ENCODE data around the gene APOL5. TPM values are rescaled to one million over a fixed set of nuclear protein-coding genes. Genes with fewer than 3 reads are reported as not detected.
"Not testable (repeated sequence)": the region's sequence is repeated elsewhere in the genome, so short reads cannot be mapped to it uniquely, and the experiment has no call there.

APOL5 gene
- total RNA-seq: 1.6 TPM

DNA sequence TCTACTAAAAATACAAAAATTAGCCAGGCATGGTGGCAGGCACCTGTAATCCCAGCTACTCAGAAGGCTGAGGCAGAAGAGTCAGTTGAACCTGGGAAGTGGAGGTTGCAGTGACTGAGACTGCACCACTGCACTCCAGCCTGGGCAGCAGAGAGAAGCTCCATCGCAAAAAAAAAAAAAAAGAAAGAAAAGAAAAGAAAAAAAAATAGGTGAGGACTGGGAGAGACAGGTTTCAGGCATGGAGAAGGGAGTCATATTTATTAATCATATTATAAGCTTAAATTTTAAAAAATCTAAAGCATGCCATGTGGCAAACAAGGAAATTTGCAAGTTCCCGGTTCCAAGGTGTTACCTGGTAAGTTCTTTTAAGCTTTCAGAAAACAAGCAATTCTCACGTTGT is at the start of gene APOL5:
Gene APOL5 (plus strand): TSS at position 301 of the 400 bp plus-strand sequence. CDS start 0 bp downstream, at position 301.
- no peak within 1 kb of the TSS for H3K4me3 ChIP-seq (ENCODE audit: low read length in 3 of 3)
- H3K27ac ChIP-seq (ENCODE audit: low read depth, low read length): no peak within 1 kb of the TSS
- H3K27me3 ChIP-seq (ENCODE audit: control insufficient read depth in 3 of 3, insufficient read depth in 3 of 3, low read length in 3 of 3): no peaks in the 10 kb centered on the region
- H3K9me3 ChIP-seq (ENCODE audit: control insufficient read depth in 3 of 3, low read length in 3 of 3): peaks cover 0 to 3% (median 0%) of the 10 kb centered on the region in 3 donors
- no peaks in the 10 kb centered on the region for H3K36me3 ChIP-seq (ENCODE audit: control insufficient read depth in 3 of 3, insufficient read depth in 3 of 3, low read length in 3 of 3)
- H3K4me1 ChIP-seq (ENCODE audit: control insufficient read depth in 3 of 3, insufficient read depth in 3 of 3, low read length in 3 of 3): no peaks in the 10 kb centered on the region
- H3K9ac ChIP-seq (ENCODE audit: low read depth in 1 of 3, low read length in 3 of 3): no peak within 1 kb of the TSS

DNA sequence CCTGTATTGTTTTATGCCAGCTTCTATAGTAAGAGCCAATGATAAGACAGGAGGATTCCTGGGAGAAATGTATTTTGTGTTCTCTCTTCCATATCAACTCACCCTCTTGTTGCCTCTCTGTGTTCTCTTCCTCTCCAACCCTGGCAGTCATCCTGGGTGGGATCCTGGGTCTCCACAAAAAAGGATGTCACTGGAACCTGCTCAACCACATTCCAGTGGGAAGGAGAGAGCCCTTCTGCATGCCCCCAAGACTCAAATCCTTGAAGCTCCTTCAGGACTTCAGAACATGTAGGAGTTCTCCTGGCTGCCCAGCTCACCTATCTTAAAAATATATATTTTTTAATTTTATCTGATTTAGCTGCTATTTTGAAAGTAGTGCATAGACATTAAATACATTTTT is 43.3 kb upstream of the APOL5 start:
- Histone ChIP-seq H3K9ac (ENCODE audit: low read depth in 1 of 3, low read length in 3 of 3) (no peak overlapping the region), H3K9me3 (ENCODE audit: control insufficient read depth in 3 of 3, low read length in 3 of 3) (peaks cover 0 to 2% (median 0%) of the 10 kb centered on the region in 3 donors), H3K27me3 (ENCODE audit: control insufficient read depth in 3 of 3, insufficient read depth in 3 of 3, low read length in 3 of 3) (no peaks in the 10 kb centered on the region), H3K4me1 (ENCODE audit: control insufficient read depth in 3 of 3, insufficient read depth in 3 of 3, low read length in 3 of 3) (peaks cover 0 to 6% (median 3%) of the 10 kb centered on the region in 3 donors), H3K4me3 (ENCODE audit: low read length in 3 of 3) (no peak overlapping the region), H3K36me3 (ENCODE audit: control insufficient read depth in 3 of 3, insufficient read depth in 3 of 3, low read length in 3 of 3) (no peaks in the 10 kb centered on the region), H3K27ac (ENCODE audit: low read depth, low read length) (no peak overlapping the region)

GRCh38 chr22:35676065-35676464 is 41.6 kb upstream of the APOL5 start:
- H3K4me1 ChIP-seq (ENCODE audit: control insufficient read depth in 3 of 3, insufficient read depth in 3 of 3, low read length in 3 of 3); H3K4me3 ChIP-seq (ENCODE audit: low read length in 3 of 3); H3K36me3 ChIP-seq (ENCODE audit: control insufficient read depth in 3 of 3, insufficient read depth in 3 of 3, low read length in 3 of 3); H3K27me3 ChIP-seq (ENCODE audit: control insufficient read depth in 3 of 3, insufficient read depth in 3 of 3, low read length in 3 of 3); H3K9ac ChIP-seq (ENCODE audit: low read depth in 1 of 3, low read length in 3 of 3); H3K9me3 ChIP-seq (ENCODE audit: control insufficient read depth in 3 of 3, low read length in 3 of 3); H3K27ac ChIP-seq (ENCODE audit: low read depth, low read length): not testable (repeated sequence)

DNA sequence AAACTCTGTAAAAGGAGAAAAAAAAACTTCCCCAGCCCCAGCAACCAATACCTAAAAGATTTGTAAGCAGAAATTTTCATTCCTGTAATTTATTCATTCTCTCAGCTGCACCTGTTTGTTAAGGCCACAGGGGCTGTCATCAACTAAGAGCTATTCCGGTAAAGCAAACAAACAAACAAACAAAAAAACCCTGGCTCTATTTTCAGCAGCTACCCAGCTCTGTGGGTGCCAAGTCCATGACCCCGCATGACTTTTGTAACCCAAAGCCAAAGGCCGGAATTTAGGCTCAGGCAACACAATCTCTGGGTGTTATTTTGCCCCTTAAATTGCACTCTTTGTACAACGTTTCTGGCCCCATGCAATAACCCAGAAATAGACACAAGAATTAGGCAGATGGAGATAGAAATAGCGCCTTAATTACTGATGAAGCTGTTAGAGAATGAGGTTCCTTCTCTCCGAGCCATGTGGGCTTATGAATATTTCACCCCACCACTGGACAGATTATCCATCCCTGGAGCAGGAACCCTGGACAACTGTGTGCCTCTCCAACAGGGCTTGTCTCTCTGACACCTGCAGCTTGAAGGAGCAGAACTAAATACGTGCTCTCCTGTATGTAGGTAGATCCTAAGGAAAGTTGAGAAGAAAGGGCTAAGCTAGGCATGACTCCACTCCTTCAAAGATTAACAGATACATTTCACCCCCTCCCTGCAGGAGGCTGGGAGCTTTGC is 40.0 kb upstream of the APOL5 start:
- H3K9ac ChIP-seq (ENCODE audit: low read depth in 1 of 3, low read length in 3 of 3): peak overlapping the region; percentile 35 to 71 (median 63)
- H3K4me3 ChIP-seq (ENCODE audit: low read length in 3 of 3): peak overlapping the region in 2 of 3 donors; percentile 0 to 30
- no peaks in the 10 kb centered on the region for H3K36me3 ChIP-seq (ENCODE audit: control insufficient read depth in 3 of 3, insufficient read depth in 3 of 3, low read length in 3 of 3)
- H3K4me1 ChIP-seq (ENCODE audit: control insufficient read depth in 3 of 3, insufficient read depth in 3 of 3, low read length in 3 of 3): peaks cover 0 to 6% (median 3%) of the 10 kb centered on the region in 3 donors
- peak overlapping the region; percentile 72 for H3K27ac ChIP-seq (ENCODE audit: low read depth, low read length)
- peaks cover 0 to 7% (median 0%) of the 10 kb centered on the region in 3 donors for H3K9me3 ChIP-seq (ENCODE audit: control insufficient read depth in 3 of 3, low read length in 3 of 3)
- H3K27me3 ChIP-seq (ENCODE audit: control insufficient read depth in 3 of 3, insufficient read depth in 3 of 3, low read length in 3 of 3): no peaks in the 10 kb centered on the region

DNA sequence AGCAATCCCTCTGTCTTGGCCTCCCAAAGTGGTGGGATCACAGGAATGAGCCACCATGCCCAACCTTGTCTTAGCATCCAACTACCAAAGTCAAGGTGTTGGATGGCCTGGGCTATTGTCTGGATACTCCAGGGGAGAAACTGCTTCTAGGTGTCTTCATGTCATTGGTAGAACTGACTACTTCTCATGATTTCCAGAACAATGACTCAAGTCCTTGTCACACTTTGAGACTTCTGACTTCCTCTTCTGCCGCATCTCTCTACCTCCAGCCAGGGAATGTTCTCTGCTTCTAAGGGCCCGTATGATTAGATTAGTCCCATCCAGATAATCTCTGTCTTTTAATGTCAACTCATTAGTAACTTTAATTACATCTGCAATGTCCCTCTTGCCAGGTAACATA is 38.8 kb upstream of the APOL5 start:
- no peaks in the 10 kb centered on the region for H3K36me3 ChIP-seq (ENCODE audit: control insufficient read depth in 3 of 3, insufficient read depth in 3 of 3, low read length in 3 of 3)
- no peak overlapping the region for H3K27ac ChIP-seq (ENCODE audit: low read depth, low read length)

GRCh38 chr22:35679492-35679891 is 38.2 kb upstream of the APOL5 start:
- H3K27me3 ChIP-seq (ENCODE audit: control insufficient read depth in 3 of 3, insufficient read depth in 3 of 3, low read length in 3 of 3); H3K4me3 ChIP-seq (ENCODE audit: low read length in 3 of 3); H3K9me3 ChIP-seq (ENCODE audit: control insufficient read depth in 3 of 3, low read length in 3 of 3); H3K36me3 ChIP-seq (ENCODE audit: control insufficient read depth in 3 of 3, insufficient read depth in 3 of 3, low read length in 3 of 3); H3K9ac ChIP-seq (ENCODE audit: low read depth in 1 of 3, low read length in 3 of 3); H3K27ac ChIP-seq (ENCODE audit: low read depth, low read length): not testable (repeated sequence)
- peaks cover 10 to 14% (median 13%) of the 10 kb centered on the region in 3 donors for H3K4me1 ChIP-seq (ENCODE audit: control insufficient read depth in 3 of 3, insufficient read depth in 3 of 3, low read length in 3 of 3)

More for the DNA sequence above, 38.8 kb upstream of the APOL5 start:
- peaks cover 0 to 7% (median 0%) of the 10 kb centered on the region in 3 donors for H3K9me3 ChIP-seq (ENCODE audit: control insufficient read depth in 3 of 3, low read length in 3 of 3)
- H3K4me3 ChIP-seq (ENCODE audit: low read length in 3 of 3): no peak overlapping the region
- H3K27me3 ChIP-seq (ENCODE audit: control insufficient read depth in 3 of 3, insufficient read depth in 3 of 3, low read length in 3 of 3): no peaks in the 10 kb centered on the region
- H3K9ac ChIP-seq (ENCODE audit: low read depth in 1 of 3, low read length in 3 of 3): no peak overlapping the region
- peaks cover 5 to 11% (median 6%) of the 10 kb centered on the region in 3 donors for H3K4me1 ChIP-seq (ENCODE audit: control insufficient read depth in 3 of 3, insufficient read depth in 3 of 3, low read length in 3 of 3)

DNA sequence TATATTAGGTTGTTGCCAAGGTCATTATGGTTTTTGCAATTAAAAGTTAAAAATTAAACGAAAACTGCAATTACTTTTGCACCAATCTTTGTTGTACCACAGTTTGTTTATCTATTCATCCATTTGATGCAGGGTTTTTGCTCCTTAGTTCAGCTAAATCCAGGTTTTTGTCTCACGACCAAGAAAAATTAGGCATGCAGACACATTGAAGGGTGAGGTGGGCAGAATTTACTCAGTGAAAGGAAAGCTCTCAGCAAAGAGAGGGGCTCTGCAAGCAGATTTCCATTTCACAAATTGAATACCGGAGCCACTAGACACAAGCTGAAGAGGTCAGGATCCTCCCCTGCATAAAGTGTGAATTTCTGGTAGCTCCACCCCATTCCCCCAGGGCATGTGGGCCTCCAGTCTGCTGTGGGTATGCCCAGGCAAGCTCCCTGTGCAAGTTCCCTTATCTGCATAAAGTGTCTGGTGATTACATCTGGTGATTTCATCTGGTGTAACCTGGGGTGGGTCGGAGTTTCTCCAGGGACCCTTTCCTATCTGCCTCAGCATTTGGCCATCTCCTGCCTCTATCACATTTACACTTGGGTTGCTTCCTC is 36.1 kb upstream of the APOL5 start:
- H3K27ac ChIP-seq (ENCODE audit: low read depth, low read length): no peak overlapping the region
- no peaks in the 10 kb centered on the region for H3K36me3 ChIP-seq (ENCODE audit: control insufficient read depth in 3 of 3, insufficient read depth in 3 of 3, low read length in 3 of 3)
- H3K9ac ChIP-seq (ENCODE audit: low read depth in 1 of 3, low read length in 3 of 3): no peak overlapping the region
- H3K4me3 ChIP-seq (ENCODE audit: low read length in 3 of 3): no peak overlapping the region
- H3K27me3 ChIP-seq (ENCODE audit: control insufficient read depth in 3 of 3, insufficient read depth in 3 of 3, low read length in 3 of 3): no peaks in the 10 kb centered on the region
- H3K4me1 ChIP-seq (ENCODE audit: control insufficient read depth in 3 of 3, insufficient read depth in 3 of 3, low read length in 3 of 3): peaks cover 22 to 26% (median 24%) of the 10 kb centered on the region in 3 donors
- peaks cover 0 to 7% (median 0%) of the 10 kb centered on the region in 3 donors for H3K9me3 ChIP-seq (ENCODE audit: control insufficient read depth in 3 of 3, low read length in 3 of 3)

GRCh38 chr22:35683560-35683959 is 34.1 kb upstream of the APOL5 start:
- Histone ChIP-seq H3K9ac (ENCODE audit: low read depth in 1 of 3, low read length in 3 of 3) (peak overlapping the region; percentile 18 to 55 (median 33)), H3K36me3 (ENCODE audit: control insufficient read depth in 3 of 3, insufficient read depth in 3 of 3, low read length in 3 of 3) (peaks cover 0 to 3% (median 0%) of the 10 kb centered on the region in 3 donors), H3K27ac (ENCODE audit: low read depth, low read length) (peak overlapping the region; percentile 90), H3K27me3 (ENCODE audit: control insufficient read depth in 3 of 3, insufficient read depth in 3 of 3, low read length in 3 of 3) (no peaks in the 10 kb centered on the region), H3K4me1 (ENCODE audit: control insufficient read depth in 3 of 3, insufficient read depth in 3 of 3, low read length in 3 of 3) (peaks cover 16 to 24% (median 22%) of the 10 kb centered on the region in 3 donors), H3K9me3 (ENCODE audit: control insufficient read depth in 3 of 3, low read length in 3 of 3) (peaks cover 0 to 7% (median 0%) of the 10 kb centered on the region in 3 donors), H3K4me3 (ENCODE audit: low read length in 3 of 3) (no peak overlapping the region)

GRCh38 chr22:35684270-35684700 is 33.4 kb upstream of the APOL5 start:
- H3K27ac ChIP-seq (ENCODE audit: low read depth, low read length): peak overlapping the region; percentile 90
- H3K9ac ChIP-seq (ENCODE audit: low read depth in 1 of 3, low read length in 3 of 3): peak overlapping the region in 2 of 3 donors; percentile 18 to 33
- peaks cover 16 to 24% (median 22%) of the 10 kb centered on the region in 3 donors for H3K4me1 ChIP-seq (ENCODE audit: control insufficient read depth in 3 of 3, insufficient read depth in 3 of 3, low read length in 3 of 3)
- H3K9me3 ChIP-seq (ENCODE audit: control insufficient read depth in 3 of 3, low read length in 3 of 3): peaks cover 0 to 5% (median 0%) of the 10 kb centered on the region in 3 donors
- no peaks in the 10 kb centered on the region for H3K27me3 ChIP-seq (ENCODE audit: control insufficient read depth in 3 of 3, insufficient read depth in 3 of 3, low read length in 3 of 3)
- no peak overlapping the region for H3K4me3 ChIP-seq (ENCODE audit: low read length in 3 of 3)
- H3K36me3 ChIP-seq (ENCODE audit: control insufficient read depth in 3 of 3, insufficient read depth in 3 of 3, low read length in 3 of 3): peaks cover 0 to 3% (median 0%) of the 10 kb centered on the region in 3 donors

DNA sequence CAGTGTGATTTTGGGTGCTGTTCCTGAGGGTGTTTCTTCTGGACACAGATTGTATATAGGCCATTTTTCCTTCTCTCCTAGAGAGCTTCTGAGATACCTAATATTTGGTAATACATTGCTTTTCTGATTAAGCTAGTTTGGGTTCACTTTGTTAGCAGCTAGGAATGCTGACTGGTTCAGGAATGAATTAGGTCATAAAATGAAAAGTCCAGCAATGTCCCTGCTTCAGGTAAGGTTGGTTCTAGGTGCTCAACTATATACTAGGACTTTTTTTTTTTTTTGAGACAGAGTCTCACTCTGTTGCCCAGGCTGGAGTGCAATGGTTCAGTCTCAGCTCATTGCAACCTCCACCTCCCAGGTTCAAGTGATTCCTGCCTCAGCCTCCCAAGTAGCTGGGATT is 32.9 kb upstream of the APOL5 start:
- no peaks in the 10 kb centered on the region for H3K27me3 ChIP-seq (ENCODE audit: control insufficient read depth in 3 of 3, insufficient read depth in 3 of 3, low read length in 3 of 3)
- H3K36me3 ChIP-seq (ENCODE audit: control insufficient read depth in 3 of 3, insufficient read depth in 3 of 3, low read length in 3 of 3): peaks cover 0 to 3% (median 0%) of the 10 kb centered on the region in 3 donors
- peaks cover 0 to 5% (median 0%) of the 10 kb centered on the region in 3 donors for H3K9me3 ChIP-seq (ENCODE audit: control insufficient read depth in 3 of 3, low read length in 3 of 3)
- H3K9ac ChIP-seq (ENCODE audit: low read depth in 1 of 3, low read length in 3 of 3): no peak overlapping the region
- peak overlapping the region; percentile 90 for H3K27ac ChIP-seq (ENCODE audit: low read depth, low read length)
- H3K4me1 ChIP-seq (ENCODE audit: control insufficient read depth in 3 of 3, insufficient read depth in 3 of 3, low read length in 3 of 3): peaks cover 16 to 24% (median 22%) of the 10 kb centered on the region in 3 donors
- no peak overlapping the region for H3K4me3 ChIP-seq (ENCODE audit: low read length in 3 of 3)

All from skeletal muscle tissue (tissue), 4 donors.